ENCODE data around the gene JMJD4.

- TF ChIP-seq CTCF (conservative IDR thresholded peaks at IDR 0.05 in 1 of 2, IDR thresholded peaks at IDR 0.05 in 1 of 2; ENCODE audit: extremely low read depth in 1 of 2, insufficient read depth in 1 of 2, low read depth in 1 of 2, low read length in 2 of 2) (no peak), EZH2 (IDR thresholded peaks at IDR 0.05; ENCODE audit: borderline replicate concordance, low read length) (no peak)
Observed at GRCh38 chr1:227744668-227745067, 9.6 kb upstream of the JMJD4 start.

All from mammary epithelial cell (primary cell).